GM12878 (cell line): Measurements from ENCODE around the gene ZNF394. TPM values are rescaled to one million over a fixed set of nuclear protein-coding genes. Genes with fewer than 3 reads are reported as not detected.

Experiments
- ATAC-seq: fragments of 200-7000 bp; cut with Tn5 transposase; 3 replicates; pipeline ENCODE4 v1.9.1; 2020; ENCODE audit warnings: mild to moderate bottlenecking, moderate library complexity
- BruUV-seq: library from RNA; stranded (reverse); fragments of 400-500 nt; replicated peaks from 2 replicates; lab custom pipeline; 2021; lab: Mats Ljungman, UMichigan
- CTCF ChIA-PET: fragments of 300-600 bp; sonication (Branson Sonifier 250); formaldehyde crosslinking; extraction: SDS; loops from one replicate; lab custom pipeline; 2021; ENCODE audit warnings: inconsistent platforms; lab: Yijun Ruan, JAX
- POLR2A ChIA-PET: fragments of 350-600 bp; formaldehyde crosslinking; extraction: SDS; loops from one replicate; lab custom pipeline; 2021; ENCODE audit warnings: inconsistent platforms; lab: Charles Lee
- RAD21 ChIA-PET: fragments of 300-600 bp; sonication (Branson Sonifier 250); formaldehyde crosslinking; loops from one replicate; lab custom pipeline; 2023; ENCODE audit warnings: antibody characterized with exemption; ENCODE audit not compliant: unreplicated experiment; lab: Charles Lee
- SMC1A ChIA-PET: fragments of 300-600 bp; sonication (Branson Sonifier 250); formaldehyde crosslinking; loops from one replicate; lab custom pipeline; 2023; ENCODE audit not compliant: unreplicated experiment, uncharacterized antibody; lab: Charles Lee
- DNase-seq: peaks from one replicate; pipeline ENCODE4 v3.0.0-alpha.2; 2011; ENCODE audit warnings: low read depth, low spot score
- FAIRE-seq: peaks from 3 replicates; lab custom pipeline; 2011; peaks lifted over from hg19 to GRCh38; lab: Jason Lieb, UNC
- H2AFZ ChIP-seq: 2 replicates; pipeline ENCODE4 v1.6.0; 2011; ENCODE audit warnings: low read depth, low read length, control low read depth; ENCODE audit not compliant: control insufficient read depth
- H3K27ac ChIP-seq: 2 replicates; pipeline ENCODE4 v1.5.1; 2011; ENCODE audit warnings: control low read depth; ENCODE audit not compliant: control insufficient read depth, insufficient read depth
- H3K27me3 ChIP-seq, 2 experiments: replicated peaks in 1 of 2; 2 replicates each; pipeline versions ENCODE4 v1.6.0 to v1.6.1; 2011; ENCODE audit warnings: low read length in 1 of 2; ENCODE audit not compliant: control insufficient read depth in 2 of 2, insufficient read depth in 2 of 2
- H3K36me3 ChIP-seq, 2 experiments: 2 replicates each; pipeline ENCODE4 v1.5.1; 2011; ENCODE audit warnings: low read length in 1 of 2; ENCODE audit not compliant: control insufficient read depth in 2 of 2, insufficient read depth in 2 of 2
- H3K4me1 ChIP-seq: 2 replicates; pipeline ENCODE4 v1.6.1; 2011; ENCODE audit warnings: mild to moderate bottlenecking, low read length, moderate library complexity, mixed read lengths; ENCODE audit not compliant: control insufficient read depth, insufficient read depth
- H3K4me2 ChIP-seq: 2 replicates; pipeline ENCODE4 v1.6.0; 2011; ENCODE audit warnings: control low read depth; ENCODE audit not compliant: control insufficient read depth, insufficient read depth
- H3K4me3 ChIP-seq: fragments of 200-600 bp; sonication (generic); 2 replicates; pipeline ENCODE4 v1.5.1; 2016
- H3K79me2 ChIP-seq: 2 replicates; pipeline ENCODE4 v1.6.0; 2011; ENCODE audit warnings: low read length; ENCODE audit not compliant: control insufficient read depth, insufficient read depth
- H3K9ac ChIP-seq: 2 replicates; pipeline ENCODE4 v1.8.0; 2011; ENCODE audit warnings: low read length, control low read depth, mixed read lengths; ENCODE audit not compliant: control insufficient read depth, insufficient read depth
- H3K9me3 ChIP-seq: replicated peaks from 3 replicates; pipeline ENCODE4 v1.5.1; 2011; ENCODE audit warnings: mild to moderate bottlenecking, low read length; ENCODE audit not compliant: control insufficient read depth, insufficient read depth
- H4K20me1 ChIP-seq: 2 replicates; pipeline ENCODE4 v1.6.0; 2011; ENCODE audit not compliant: control insufficient read depth, insufficient read depth
- ASH2L ChIP-seq: fragments of 300-600, 200-600 bp; sonication (generic); IDR thresholded peaks from 2 replicates; pipeline ENCODE4 v1.6.1; 2017; ENCODE audit warnings: low read depth, mild to moderate bottlenecking, borderline replicate concordance
- ELK1 ChIP-seq: IDR thresholded peaks from 2 replicates; pipeline ENCODE4 v1.6.1; 2012; ENCODE audit warnings: low read depth, low read length, improper control_type of control experiment
- FOXK2 ChIP-seq: fragments of 450-650 bp; IDR thresholded peaks from 2 replicates; pipeline ENCODE4 v1.6.1; 2017; ENCODE audit warnings: mild to moderate bottlenecking, moderate library complexity
- JUNB ChIP-seq: IDR thresholded peaks from 2 replicates; pipeline ENCODE4 v1.6.1; 2016; ENCODE audit warnings: antibody characterized with exemption, mild to moderate bottlenecking
- KLF5 ChIP-seq: fragments of 450-650 bp; IDR thresholded peaks from 2 replicates; pipeline ENCODE4 v1.6.1; 2014; ENCODE audit warnings: mild to moderate bottlenecking; ENCODE audit not compliant: partially characterized antibody
- LARP7 ChIP-seq: fragments of 450-650 bp; IDR thresholded peaks from 2 replicates; pipeline ENCODE4 v1.6.1; 2017; ENCODE audit warnings: mild to moderate bottlenecking
- NR2C2 ChIP-seq: IDR thresholded peaks from 2 replicates; pipeline ENCODE4 v1.6.1; 2011; ENCODE audit warnings: borderline replicate concordance, low read depth; ENCODE audit not compliant: control insufficient read depth, insufficient read length
- NR2F1 ChIP-seq: fragments of 450-650 bp; conservative IDR thresholded peaks from 2 replicates; pipeline ENCODE4 v1.6.1; 2017; ENCODE audit warnings: mild to moderate bottlenecking
- RCOR1 ChIP-seq: conservative IDR thresholded peaks from 2 replicates; pipeline ENCODE4 v1.6.1; 2012; ENCODE audit warnings: low read depth, low read length, improper control_type of control experiment
- SREBF1 ChIP-seq: IDR thresholded peaks from 2 replicates; pipeline ENCODE4 v1.6.1; 2012; ENCODE audit warnings: mild to moderate bottlenecking, low read length
- YY1 ChIP-seq: IDR thresholded peaks from 2 replicates; pipeline ENCODE4 v1.6.1; 2011; ENCODE audit warnings: low read depth, mild to moderate bottlenecking, low read length
- WGBS: methylation state at CpG from one replicate; pipeline ENCODE4 v1.1.6; 2016; ENCODE audit warnings: low lambda C conversion rate; ENCODE audit not compliant: insufficient replicate concordance, insufficient coverage; ENCODE audit errors: missing lambda C conversion rate; 5-methylcytosine and 5-hydroxymethylcytosine counted together
- in situ Hi-C: fragments of 300-500 bp; cut with MboI; formaldehyde crosslinking; loops from 9 replicates; pipeline ENCODE4 v1.14.3; 2018; ENCODE audit warnings: mixed read lengths
- intact Hi-C: fragments of 100-400 bp; cut with micrococcal nuclease; formaldehyde crosslinking; loops from one replicate; pipeline ENCODE4 v1.14.2; 2022; ENCODE audit not compliant: unreplicated experiment
- polyA plus RNA-seq, 11 experiments: library from polyadenylated mRNA; depleted of rRNA in 4 of 11; unstranded in 6 of 11; stranded (reverse) in 5 of 11; fragments of >200 nt; fragmentation: Nextera tagmentation in 4 of 11; fragmentation: Illumina TruSeq in 1 of 11; extraction: Ambion mirVana in 4 of 11; extraction: Trizol in 1 of 11; gene quantifications; 1 replicate in 1 of 11; 2 replicates in 10 of 11; pipeline versions ENCODE4 v1.2.1 to v1.2.3, GENCODE V29; 2011 to 2016; ENCODE audit warnings: inconsistent platforms in 2 of 11, missing spikeins in 2 of 11, low read depth in 1 of 11
- total RNA-seq, 4 experiments: library from RNA; depleted of rRNA in 3 of 4; stranded (reverse); fragments of >200 nt in 3 of 4; fragmentation: Illumina TruSeq in 1 of 4; extraction: Trizol in 1 of 4; gene quantifications; 2 replicates each; pipeline versions ENCODE4 v1.2.1 to v1.2.3, GENCODE V29; 2013 to 2021
- TF ChIP-seq, protein P1 (sequence below): fragments of 450-650 bp; IDR thresholded peaks from 2 replicates; pipeline ENCODE4 v1.6.1; 2018; ENCODE audit warnings: mild to moderate bottlenecking, low read depth, moderate library complexity; ENCODE audit not compliant: partially characterized antibody
- TF ChIP-seq, protein P2 (sequence below): fragments of 450-650 bp; formaldehyde crosslinking; IDR thresholded peaks from 2 replicates; pipeline ENCODE4 v1.5.0; 2022; ENCODE audit warnings: mild to moderate bottlenecking, missing genetic modification characterization

ZNF394 gene
- total and polyA plus RNA-seq, 10 of the 15 experiments (the other 5 are each of a cell fraction or from before 2014, with no cell fraction given), result 2.5 to 26.8 (median 22.7) TPM

DNA sequence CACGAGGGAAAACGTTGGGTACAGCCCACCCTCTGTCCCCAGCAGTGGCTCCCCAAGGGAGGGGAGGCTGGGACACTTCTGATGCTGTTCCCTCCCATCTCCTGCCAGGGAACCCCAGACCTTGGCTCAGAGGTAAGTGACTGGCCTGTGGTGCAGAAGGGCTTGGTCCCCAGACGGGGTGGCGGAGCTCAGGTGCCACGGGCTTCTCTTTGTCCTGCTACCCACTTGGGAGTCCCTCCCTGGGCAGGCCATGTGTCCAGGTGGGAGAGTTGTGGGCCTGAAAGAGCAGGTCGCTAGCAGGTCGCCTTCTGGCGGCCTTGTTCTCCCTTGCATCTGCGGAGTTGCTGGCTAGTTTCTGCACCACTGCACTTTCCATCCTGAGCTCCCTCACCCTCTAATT lies 44.2 kb downstream of the ZNF394 start:
- CTCF ChIA-PET, result no interaction called here
- no peak overlapping the region for H3K4me2 ChIP-seq
- FAIRE-seq (no peak), DNase-seq (no peak)
- no peak overlapping the region for H3K4me3 ChIP-seq
- POLR2A ChIA-PET, result no interaction called here
- H2AFZ ChIP-seq, result no peak overlapping the region
- H3K27me3 ChIP-seq, result no peaks in the 10 kb centered on the region
- no peaks in the 10 kb centered on the region for H3K4me1 ChIP-seq
- H4K20me1 ChIP-seq, result no peaks in the 10 kb centered on the region
- RAD21 ChIA-PET, result no interaction called here
- intact Hi-C loops, result no loop called here
- no peaks in the 10 kb centered on the region for H3K9me3 ChIP-seq
- SMC1A ChIA-PET, result interaction anchor here (1.2 kb wide), 1 partner anchor 20 kb away, joined by 3 read pairs; no protein-coding TSS in a partner anchor
- WGBS, result 95% methylated on average over 9 of the region's 9 CpGs
- no peak overlapping the region for H3K9ac ChIP-seq
- BruUV-seq, result no TSS peak
- peaks cover 16% of the 10 kb centered on the region for H3K79me2 ChIP-seq
- no peak overlapping the region for H3K27ac ChIP-seq
- TF ChIP-seq JUNB, result no peak
- TF ChIP-seq SREBF1, result no peak
- TF ChIP-seq LARP7, result no peak
- no peak for TF ChIP-seq RCOR1
- no peak for TF ChIP-seq FOXK2
- no peak for TF ChIP-seq NR2F1
- TF ChIP-seq ELK1, result no peak
- TF ChIP-seq ASH2L, result no peak
- no peak for TF ChIP-seq NR2C2
- TF ChIP-seq, protein P1, sequence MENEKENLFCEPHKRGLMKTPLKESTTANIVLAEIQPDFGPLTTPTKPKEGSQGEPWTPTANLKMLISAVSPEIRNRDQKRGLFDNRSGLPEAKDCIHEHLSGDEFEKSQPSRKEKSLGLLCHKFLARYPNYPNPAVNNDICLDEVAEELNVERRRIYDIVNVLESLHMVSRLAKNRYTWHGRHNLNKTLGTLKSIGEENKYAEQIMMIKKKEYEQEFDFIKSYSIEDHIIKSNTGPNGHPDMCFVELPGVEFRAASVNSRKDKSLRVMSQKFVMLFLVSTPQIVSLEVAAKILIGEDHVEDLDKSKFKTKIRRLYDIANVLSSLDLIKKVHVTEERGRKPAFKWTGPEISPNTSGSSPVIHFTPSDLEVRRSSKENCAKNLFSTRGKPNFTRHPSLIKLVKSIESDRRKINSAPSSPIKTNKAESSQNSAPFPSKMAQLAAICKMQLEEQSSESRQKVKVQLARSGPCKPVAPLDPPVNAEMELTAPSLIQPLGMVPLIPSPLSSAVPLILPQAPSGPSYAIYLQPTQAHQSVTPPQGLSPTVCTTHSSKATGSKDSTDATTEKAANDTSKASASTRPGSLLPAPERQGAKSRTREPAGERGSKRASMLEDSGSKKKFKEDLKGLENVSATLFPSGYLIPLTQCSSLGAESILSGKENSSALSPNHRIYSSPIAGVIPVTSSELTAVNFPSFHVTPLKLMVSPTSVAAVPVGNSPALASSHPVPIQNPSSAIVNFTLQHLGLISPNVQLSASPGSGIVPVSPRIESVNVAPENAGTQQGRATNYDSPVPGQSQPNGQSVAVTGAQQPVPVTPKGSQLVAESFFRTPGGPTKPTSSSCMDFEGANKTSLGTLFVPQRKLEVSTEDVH, result no peak
- no peak for TF ChIP-seq KLF5
- TF ChIP-seq, protein P2, sequence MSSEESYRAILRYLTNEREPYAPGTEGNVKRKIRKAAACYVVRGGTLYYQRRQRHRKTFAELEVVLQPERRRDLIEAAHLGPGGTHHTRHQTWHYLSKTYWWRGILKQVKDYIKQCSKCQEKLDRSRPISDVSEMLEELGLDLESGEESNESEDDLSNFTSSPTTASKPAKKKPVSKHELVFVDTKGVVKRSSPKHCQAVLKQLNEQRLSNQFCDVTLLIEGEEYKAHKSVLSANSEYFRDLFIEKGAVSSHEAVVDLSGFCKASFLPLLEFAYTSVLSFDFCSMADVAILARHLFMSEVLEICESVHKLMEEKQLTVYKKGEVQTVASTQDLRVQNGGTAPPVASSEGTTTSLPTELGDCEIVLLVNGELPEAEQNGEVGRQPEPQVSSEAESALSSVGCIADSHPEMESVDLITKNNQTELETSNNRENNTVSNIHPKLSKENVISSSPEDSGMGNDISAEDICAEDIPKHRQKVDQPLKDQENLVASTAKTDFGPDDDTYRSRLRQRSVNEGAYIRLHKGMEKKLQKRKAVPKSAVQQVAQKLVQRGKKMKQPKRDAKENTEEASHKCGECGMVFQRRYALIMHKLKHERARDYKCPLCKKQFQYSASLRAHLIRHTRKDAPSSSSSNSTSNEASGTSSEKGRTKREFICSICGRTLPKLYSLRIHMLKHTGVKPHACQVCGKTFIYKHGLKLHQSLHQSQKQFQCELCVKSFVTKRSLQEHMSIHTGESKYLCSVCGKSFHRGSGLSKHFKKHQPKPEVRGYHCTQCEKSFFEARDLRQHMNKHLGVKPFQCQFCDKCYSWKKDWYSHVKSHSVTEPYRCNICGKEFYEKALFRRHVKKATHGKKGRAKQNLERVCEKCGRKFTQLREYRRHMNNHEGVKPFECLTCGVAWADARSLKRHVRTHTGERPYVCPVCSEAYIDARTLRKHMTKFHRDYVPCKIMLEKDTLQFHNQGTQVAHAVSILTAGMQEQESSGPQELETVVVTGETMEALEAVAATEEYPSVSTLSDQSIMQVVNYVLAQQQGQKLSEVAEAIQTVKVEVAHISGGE, result no peak
- no peak for TF ChIP-seq YY1
- TF ChIP-seq, all 136 proteins: peak for 0
- ATAC-seq, result no peak
- peaks cover 36 to 40% of the 10 kb centered on the region in 2 experiments for H3K36me3 ChIP-seq
- in situ Hi-C loops, result no loop called here
